Astrocyte (in vitro differentiated cells and primary cell): ENCODE results near the gene INSRR. TPM values are rescaled to one million over a fixed set of nuclear protein-coding genes. Genes with fewer than 3 reads are reported as not detected.

Source experiments
- DNase-seq: peaks from one replicate; pipeline ENCODE4 v3.0.0-alpha.2; 2010; ENCODE audit warnings: low read depth
- FAIRE-seq: peaks from 2 replicates; lab custom pipeline; 2011; peaks lifted over from hg19 to GRCh38; lab: Jason Lieb, UNC
- H2AFZ ChIP-seq: 2 replicates; pipeline ENCODE4 v1.6.0; 2012; ENCODE audit warnings: low read depth, low read length, inconsistent platforms
- H3K27ac ChIP-seq: 2 replicates; pipeline ENCODE4 v1.5.1; 2011; ENCODE audit warnings: low read depth, low read length, inconsistent platforms
- H3K27me3 ChIP-seq: 2 replicates; pipeline ENCODE4 v1.6.0; 2011; ENCODE audit warnings: low read length, inconsistent platforms; ENCODE audit not compliant: insufficient read depth
- H3K36me3 ChIP-seq: 2 replicates; pipeline ENCODE4 v1.5.1; 2011; ENCODE audit warnings: low read length, inconsistent platforms; ENCODE audit not compliant: insufficient read depth
- H3K4me1 ChIP-seq: 2 replicates; pipeline ENCODE4 v1.5.1; 2011; ENCODE audit warnings: low read length, inconsistent platforms; ENCODE audit not compliant: insufficient read depth
- H3K4me2 ChIP-seq: 2 replicates; pipeline ENCODE4 v1.6.0; 2012; ENCODE audit warnings: low read length, inconsistent platforms
- H3K4me3 ChIP-seq: 2 replicates; pipeline ENCODE4 v1.5.1; 2011; ENCODE audit warnings: low read depth, mild to moderate bottlenecking, low read length, inconsistent platforms; ENCODE audit not compliant: insufficient read depth
- H3K79me2 ChIP-seq: 2 replicates; pipeline ENCODE4 v1.6.0; 2012; ENCODE audit warnings: mild to moderate bottlenecking, low read length, inconsistent platforms; ENCODE audit not compliant: insufficient read depth
- H3K9ac ChIP-seq: 2 replicates; pipeline ENCODE4 v1.6.0; 2012; ENCODE audit warnings: mild to moderate bottlenecking, low read length, inconsistent platforms
- H3K9me3 ChIP-seq: 2 replicates; pipeline ENCODE4 v1.5.1; 2012; ENCODE audit warnings: low read depth, mild to moderate bottlenecking, low read length, inconsistent platforms; ENCODE audit not compliant: insufficient read depth
- H4K20me1 ChIP-seq: 2 replicates; pipeline ENCODE4 v1.6.0; 2012; ENCODE audit warnings: low read length, inconsistent platforms; ENCODE audit not compliant: insufficient read depth
- H3K27ac Mint-ChIP-seq: one replicate; pipeline ENCODE4 v1.8.0; 2021; ENCODE audit warnings: mild to moderate bottlenecking, mixed read lengths; ENCODE audit not compliant: unreplicated experiment
- H3K27me3 Mint-ChIP-seq: one replicate; pipeline ENCODE4 v1.8.0; 2021; ENCODE audit warnings: low read depth, mixed read lengths; ENCODE audit not compliant: unreplicated experiment
- H3K36me3 Mint-ChIP-seq: one replicate; pipeline ENCODE4 v1.8.0; 2021; ENCODE audit warnings: low read depth, mixed read lengths; ENCODE audit not compliant: unreplicated experiment
- H3K4me1 Mint-ChIP-seq: one replicate; pipeline ENCODE4 v1.8.0; 2021; ENCODE audit warnings: low read depth, mixed read lengths; ENCODE audit not compliant: unreplicated experiment
- H3K4me3 Mint-ChIP-seq: one replicate; pipeline ENCODE4 v1.8.0; 2021; ENCODE audit warnings: mild to moderate bottlenecking, moderate library complexity, mixed read lengths; ENCODE audit not compliant: unreplicated experiment
- H3K9me3 Mint-ChIP-seq: one replicate; pipeline ENCODE4 v1.8.0; 2021; ENCODE audit warnings: mild to moderate bottlenecking, mixed read lengths; ENCODE audit not compliant: unreplicated experiment
- EZH2 ChIP-seq: IDR thresholded peaks from 2 replicates; pipeline ENCODE4 v1.6.1; 2012; ENCODE audit warnings: mild to moderate bottlenecking, low read length, inconsistent platforms; ENCODE audit not compliant: insufficient read depth
- total RNA-seq: library from RNA; stranded (reverse); gene quantifications from 2 replicates; pipeline ENCODE4 v1.2.1, GENCODE V29; 2021
- TF ChIP-seq, protein P1 (sequence below): IDR thresholded peaks from 2 replicates; pipeline ENCODE4 v1.5.1; 2011; ENCODE audit warnings: low read depth, mild to moderate bottlenecking, inconsistent platforms, low read length, moderate library complexity; ENCODE audit not compliant: insufficient read depth

INSRR gene
- total RNA-seq, 1 donor from 2014 or later: 0.05 TPM

DNA sequence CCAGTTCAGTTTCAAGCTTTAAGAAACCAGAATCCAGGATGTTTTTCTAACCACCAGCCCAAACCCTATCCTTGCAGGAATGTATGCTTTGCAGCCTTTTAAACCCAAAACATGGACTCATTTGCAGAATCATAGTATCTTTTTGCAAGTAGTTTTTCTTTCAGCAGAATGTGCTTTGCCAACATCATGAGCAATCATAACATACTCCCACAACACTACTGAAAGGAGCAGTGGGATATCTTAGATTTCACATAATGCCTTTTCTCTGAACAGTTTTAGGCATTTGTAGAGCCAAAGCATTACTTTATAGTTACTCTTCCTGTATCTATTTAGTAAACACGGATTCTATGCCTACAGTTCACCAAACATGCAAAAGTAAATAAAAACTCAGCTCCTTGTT, 32.3 kb downstream of the INSRR start:
- no peak overlapping the region for H3K27ac Mint-ChIP-seq
- no peaks in the 10 kb centered on the region for H3K9me3 ChIP-seq
- no peak overlapping the region for H3K4me3 ChIP-seq
- H4K20me1 ChIP-seq: no peaks in the 10 kb centered on the region
- H3K4me3 Mint-ChIP-seq: no peak overlapping the region
- no peak for FAIRE-seq
- no peaks in the 10 kb centered on the region for H3K79me2 ChIP-seq
- no peaks in the 10 kb centered on the region for H3K36me3 ChIP-seq
- H3K4me1 Mint-ChIP-seq: peaks cover 15% of the 10 kb centered on the region
- no peak overlapping the region for H3K9ac ChIP-seq
- peaks cover 51% of the 10 kb centered on the region for H3K27me3 Mint-ChIP-seq
- H3K4me1 ChIP-seq: peaks cover 6% of the 10 kb centered on the region
- peaks cover 15% of the 10 kb centered on the region for H3K27me3 ChIP-seq
- H2AFZ ChIP-seq: no peak overlapping the region
- TF ChIP-seq EZH2: no peak
- TF ChIP-seq, protein P1, sequence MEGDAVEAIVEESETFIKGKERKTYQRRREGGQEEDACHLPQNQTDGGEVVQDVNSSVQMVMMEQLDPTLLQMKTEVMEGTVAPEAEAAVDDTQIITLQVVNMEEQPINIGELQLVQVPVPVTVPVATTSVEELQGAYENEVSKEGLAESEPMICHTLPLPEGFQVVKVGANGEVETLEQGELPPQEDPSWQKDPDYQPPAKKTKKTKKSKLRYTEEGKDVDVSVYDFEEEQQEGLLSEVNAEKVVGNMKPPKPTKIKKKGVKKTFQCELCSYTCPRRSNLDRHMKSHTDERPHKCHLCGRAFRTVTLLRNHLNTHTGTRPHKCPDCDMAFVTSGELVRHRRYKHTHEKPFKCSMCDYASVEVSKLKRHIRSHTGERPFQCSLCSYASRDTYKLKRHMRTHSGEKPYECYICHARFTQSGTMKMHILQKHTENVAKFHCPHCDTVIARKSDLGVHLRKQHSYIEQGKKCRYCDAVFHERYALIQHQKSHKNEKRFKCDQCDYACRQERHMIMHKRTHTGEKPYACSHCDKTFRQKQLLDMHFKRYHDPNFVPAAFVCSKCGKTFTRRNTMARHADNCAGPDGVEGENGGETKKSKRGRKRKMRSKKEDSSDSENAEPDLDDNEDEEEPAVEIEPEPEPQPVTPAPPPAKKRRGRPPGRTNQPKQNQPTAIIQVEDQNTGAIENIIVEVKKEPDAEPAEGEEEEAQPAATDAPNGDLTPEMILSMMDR: no peak
- no peak overlapping the region for H3K4me2 ChIP-seq
- H3K36me3 Mint-ChIP-seq: peaks cover 4% of the 10 kb centered on the region
- H3K27ac ChIP-seq: no peak overlapping the region
- peak; percentile 20 for DNase-seq
- peaks cover 10% of the 10 kb centered on the region for H3K9me3 Mint-ChIP-seq

DNA sequence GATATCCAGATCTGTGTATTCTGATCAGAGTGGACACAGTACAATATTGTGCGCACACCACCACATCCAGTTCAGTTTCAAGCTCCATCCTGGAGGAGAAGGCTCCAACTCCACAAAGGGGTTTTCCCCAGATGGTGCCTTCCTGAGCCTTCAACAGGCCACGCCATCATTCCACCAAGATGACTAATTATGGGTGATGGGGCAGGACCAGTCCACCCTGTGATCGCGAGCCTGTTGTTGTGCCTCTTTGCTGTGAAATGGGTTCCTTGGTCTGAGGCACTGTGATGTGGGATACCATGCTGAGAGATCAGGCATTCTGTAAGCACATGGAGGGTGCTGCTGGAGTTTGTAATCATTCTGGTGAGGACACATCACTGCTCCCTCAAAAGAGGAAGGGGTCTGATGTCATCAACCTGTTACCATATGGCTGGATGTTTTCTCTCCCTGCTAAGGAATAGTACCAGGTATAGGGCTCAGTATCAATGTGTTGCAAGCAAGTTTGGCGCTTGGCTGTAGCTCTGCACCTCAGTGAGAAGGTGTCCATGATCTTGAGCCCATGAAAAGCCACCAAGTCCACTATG, 35.6 kb downstream of the INSRR start:
- H3K4me1 ChIP-seq: peaks cover 6% of the 10 kb centered on the region
- H3K27me3 ChIP-seq: peaks cover 6% of the 10 kb centered on the region
- Mint-ChIP-seq H3K4me3 (no peak overlapping the region), H3K27me3 (peaks cover 33% of the 10 kb centered on the region), H3K9me3 (peaks cover 10% of the 10 kb centered on the region), H3K27ac (peak overlapping the region; percentile 19), H3K36me3 (peaks cover 4% of the 10 kb centered on the region), H3K4me1 (peaks cover 19% of the 10 kb centered on the region)
- H3K27ac ChIP-seq: no peak overlapping the region
- no peak for DNase-seq
- no peak overlapping the region for H3K4me3 ChIP-seq
- H3K9me3 ChIP-seq: no peaks in the 10 kb centered on the region
- H4K20me1 ChIP-seq: no peaks in the 10 kb centered on the region
- no peaks in the 10 kb centered on the region for H3K36me3 ChIP-seq
- H2AFZ ChIP-seq: no peak overlapping the region
- FAIRE-seq: no peak
- H3K4me2 ChIP-seq: no peak overlapping the region
- TF ChIP-seq, protein P1: no peak
- TF ChIP-seq EZH2: no peak
- no peaks in the 10 kb centered on the region for H3K79me2 ChIP-seq
- H3K9ac ChIP-seq: no peak overlapping the region

DNA sequence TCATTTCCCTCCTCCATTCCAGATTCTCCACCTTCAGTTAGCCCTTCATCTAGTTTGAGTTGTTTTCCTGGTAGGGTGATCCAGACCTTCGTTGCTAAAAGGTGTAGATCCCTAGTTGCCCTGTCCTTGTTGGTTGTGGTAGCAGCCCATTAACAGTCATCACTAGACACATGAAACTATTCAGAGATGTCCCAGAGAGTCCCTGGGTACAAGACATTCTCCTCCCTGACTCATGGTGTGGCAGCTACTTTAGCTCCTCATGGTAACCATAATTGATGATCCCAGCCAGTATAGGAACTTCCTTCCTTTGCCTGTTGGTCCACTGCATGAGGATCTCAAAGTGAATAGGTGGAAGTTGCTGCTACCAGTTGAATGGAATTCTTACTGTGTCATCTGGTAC, 36.2 kb downstream of the INSRR start:
- peaks cover 4% of the 10 kb centered on the region for H3K36me3 Mint-ChIP-seq
- peaks cover 10% of the 10 kb centered on the region for H3K9me3 Mint-ChIP-seq
- Histone ChIP-seq H4K20me1 (no peaks in the 10 kb centered on the region), H3K4me3 (no peak overlapping the region), H2AFZ (no peak overlapping the region), H3K27ac (no peak overlapping the region), H3K36me3 (no peaks in the 10 kb centered on the region), H3K4me2 (no peak overlapping the region), H3K4me1 (peaks cover 6% of the 10 kb centered on the region), H3K9ac (no peak overlapping the region), H3K79me2 (no peaks in the 10 kb centered on the region), H3K9me3 (no peaks in the 10 kb centered on the region), H3K27me3 (peaks cover 6% of the 10 kb centered on the region)
- no peak for DNase-seq
- FAIRE-seq: no peak
- peaks cover 18% of the 10 kb centered on the region for H3K4me1 Mint-ChIP-seq
- H3K27me3 Mint-ChIP-seq: peaks cover 33% of the 10 kb centered on the region
- TF ChIP-seq, protein P1: no peak
- no peak for TF ChIP-seq EZH2
- no peak overlapping the region for H3K4me3 Mint-ChIP-seq
- H3K27ac Mint-ChIP-seq: peak overlapping the region; percentile 21
